ENCODE data around the gene CLP1.
"Not testable (repeated sequence)": the region's sequence is repeated elsewhere in the genome, so short reads cannot be mapped to it uniquely, and the experiment has no call there.

The CLP1 gene

GRCh38 chr11:57658023-57658361 is 430 bp downstream of the CLP1 start:
- no peak for DNase-seq
- intact Hi-C loops (cut with DNase I): no loop called here

GRCh38 chr11:57659669-57660068 is 2.1 kb downstream of the CLP1 start:
- intact Hi-C loops (cut with DNase I): no loop called here
- peak in 1 of 10 donors; percentile 53 for DNase-seq

- intact Hi-C loops (cut with DNase I): no loop called here
- no peak for DNase-seq
Observed at GRCh38 chr11:57662893-57663292, 5.3 kb downstream of the CLP1 start.

- intact Hi-C loops (cut with DNase I): no loop called here
- DNase-seq: peak in 1 of 10 donors; percentile 43
Observed at GRCh38 chr11:57663975-57664374, 6.4 kb downstream of the CLP1 start.

- peak; percentile 95 to 99 (median 97) for DNase-seq
- intact Hi-C loops (cut with DNase I): loop anchor here (1.0 to 2.0 kb wide), 3 partner anchors 10 to 133 kb away; partner anchors contain the start of genes CLP1, MED19 and TMX2
Observed at GRCh38 chr11:57667117-57667735, 9.7 kb downstream of the CLP1 start.

- intact Hi-C loops (cut with DNase I): loop anchor here (1.0 to 2.0 kb wide), 3 partner anchors 11 to 132 kb away; partner anchors contain the start of genes CLP1, MED19 and TMX2
- DNase-seq: peak; percentile 98 to 100 (median 100)
Observed at GRCh38 chr11:57667736-57668433, 10.3 kb downstream of the CLP1 start, which contains the start of gene ZDHHC5. TSS of gene ZDHHC5 (plus strand) at chr11:57668114. CDS start at chr11:57673091, 4,977 bp downstream.

- intact Hi-C loops (cut with DNase I): no loop called here
- DNase-seq: no peak
Observed at GRCh38 chr11:57668434-57668782, 10.8 kb downstream of the CLP1 start.

- intact Hi-C loops (cut with DNase I): no loop called here
- no peak for DNase-seq
Observed at GRCh38 chr11:57674251-57674650, 16.7 kb downstream of the CLP1 start.

- no peak for DNase-seq
- intact Hi-C loops (cut with DNase I): no loop called here
Observed at GRCh38 chr11:57675176-57675941, 17.8 kb downstream of the CLP1 start.

- intact Hi-C loops (cut with DNase I): no loop called here
- no peak for DNase-seq
Observed at GRCh38 chr11:57679396-57679795, 21.8 kb downstream of the CLP1 start.

- no peak for DNase-seq
- intact Hi-C loops (cut with DNase I): no loop called here
Observed at GRCh38 chr11:57680552-57680874, 23.0 kb downstream of the CLP1 start.

GRCh38 chr11:57681168-57681567 is 23.6 kb downstream of the CLP1 start:
- intact Hi-C loops (cut with DNase I): no loop called here
- no peak for DNase-seq

- DNase-seq; intact Hi-C loops (cut with DNase I): not testable (repeated sequence)
Observed at GRCh38 chr11:57690474-57690873, 32.9 kb downstream of the CLP1 start.

GRCh38 chr11:57698843-57699365 is 41.3 kb downstream of the CLP1 start:
- intact Hi-C loops (cut with DNase I): no loop called here

GRCh38 chr11:57699813-57700212 is 42.3 kb downstream of the CLP1 start:
- peak in 1 of 10 donors; percentile 24 for DNase-seq
- intact Hi-C loops (cut with DNase I): no loop called here

More at GRCh38 chr11:57698843-57699365, 41.3 kb downstream of the CLP1 start:
- peak in 1 of 10 donors; percentile 75 for DNase-seq

GRCh38 chr11:57700425-57700824 is 42.9 kb downstream of the CLP1 start:
- no peak for DNase-seq
- intact Hi-C loops (cut with DNase I): no loop called here

- DNase-seq: no peak
- intact Hi-C loops (cut with DNase I): no loop called here
Observed at GRCh38 chr11:57703341-57703740, 45.8 kb downstream of the CLP1 start.

GRCh38 chr11:57704932-57705331 is 47.4 kb downstream of the CLP1 start:
- intact Hi-C loops (cut with DNase I): no loop called here

GRCh38 chr11:57705432-57705831 is 47.9 kb downstream of the CLP1 start:
- intact Hi-C loops (cut with DNase I); DNase-seq: not testable (repeated sequence)

More at GRCh38 chr11:57704932-57705331, 47.4 kb downstream of the CLP1 start:
- no peak for DNase-seq

GRCh38 chr11:57709802-57710367 is 52.3 kb downstream of the CLP1 start:
- intact Hi-C loops (cut with DNase I): loop anchor here (2.0 to 5.0 kb wide), 2 partner anchors 52 to 91 kb away; partner anchors contain the start of gene CTNND1
- peak in 1 of 10 donors; percentile 1 for DNase-seq
